GM19455 (cell line): ENCODE results near the gene CORO2A.

Source experiments
- ATAC-seq: cut with Tn5 transposase; IDR thresholded peaks from one replicate; pipeline ENCODE4 v1.9.1; 2021; ENCODE audit not compliant: unreplicated experiment

The CORO2A gene

GRCh38 chr9:98172604-98173003 lies 19.8 kb downstream of the CORO2A start:
- no peak for ATAC-seq

GRCh38 chr9:98171176-98171925 lies 21.1 kb downstream of the CORO2A start:
- ATAC-seq, result no peak

GRCh38 chr9:98168941-98169488 lies 23.4 kb downstream of the CORO2A start:
- ATAC-seq, result peak; percentile 97

DNA sequence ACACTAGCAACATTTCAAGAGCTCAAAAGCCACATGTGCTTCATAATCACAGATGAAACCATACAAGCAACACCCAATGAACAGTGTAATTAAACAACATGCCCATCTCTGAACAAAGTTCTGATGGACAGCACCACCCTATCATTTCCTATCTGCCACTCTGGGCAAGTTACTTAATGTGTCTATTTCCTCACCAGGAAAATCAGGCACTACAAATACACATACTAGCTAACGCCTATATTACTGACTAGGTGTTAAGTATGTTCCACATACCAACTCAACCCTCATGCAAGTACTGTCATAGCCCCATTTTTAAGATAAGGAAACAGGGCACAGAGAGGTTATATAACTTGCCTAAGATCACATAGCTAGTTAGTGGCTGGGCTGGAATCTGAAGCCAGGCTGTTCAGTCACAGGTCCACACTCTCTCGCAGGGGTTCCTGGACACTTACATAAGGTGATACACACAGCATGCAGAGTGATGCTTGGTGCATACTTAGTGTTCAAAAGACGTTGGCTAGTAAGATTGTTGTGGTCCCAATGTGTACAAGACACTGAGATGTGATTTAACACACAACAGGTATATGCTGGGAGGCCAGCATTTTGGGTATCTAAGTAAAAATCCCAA lies 24.2 kb downstream of the CORO2A start:
- no peak for ATAC-seq

- no peak for ATAC-seq
These were observed 27.5 kb downstream of the CORO2A start for GRCh38 chr9:98164912-98165311.

DNA sequence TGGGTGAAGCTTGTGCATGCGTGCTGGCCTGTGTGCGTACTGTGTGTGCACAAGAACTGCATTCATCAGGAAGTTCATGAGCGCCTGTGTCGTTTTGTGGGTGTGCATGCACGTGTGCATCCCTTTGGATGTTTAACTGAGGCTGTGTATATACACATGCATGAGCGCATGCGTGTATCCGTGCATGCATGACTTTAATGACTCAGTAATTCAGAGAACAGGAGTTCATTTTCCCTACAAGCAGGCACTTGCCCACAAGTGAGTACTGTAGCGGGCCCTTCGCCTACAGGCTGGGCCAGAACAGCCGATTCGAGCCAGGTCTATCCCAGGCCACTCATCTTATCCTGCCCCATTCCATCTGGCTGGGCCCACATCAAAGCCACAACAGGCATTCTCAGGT lies 29.8 kb downstream of the CORO2A start:
- no peak for ATAC-seq

- no peak for ATAC-seq
These were observed 30.6 kb downstream of the CORO2A start for GRCh38 chr9:98161851-98162250.

GRCh38 chr9:98159790-98160189 lies 32.6 kb downstream of the CORO2A start:
- no peak for ATAC-seq

DNA sequence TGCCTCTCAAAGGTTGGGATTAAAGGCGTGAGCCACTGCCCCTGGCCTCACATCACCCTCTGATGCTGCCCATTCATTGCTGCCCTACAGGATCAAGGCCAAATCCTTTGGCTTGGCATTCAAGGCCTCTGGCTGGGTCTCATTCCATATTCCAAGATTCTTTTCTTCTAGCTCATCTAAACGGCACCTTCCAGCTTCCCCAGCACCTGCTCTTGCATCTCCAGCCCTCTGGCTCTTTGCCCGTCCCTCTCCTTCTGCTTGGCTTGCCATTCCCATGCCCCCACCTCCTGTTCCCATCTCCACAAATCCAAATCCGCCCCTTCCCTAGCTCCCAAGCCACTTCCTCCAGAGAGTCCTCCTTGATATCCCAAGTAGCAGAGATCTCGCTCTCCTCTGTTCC lies 33.1 kb downstream of the CORO2A start:
- ATAC-seq, result no peak

GRCh38 chr9:98158071-98158831 lies 34.2 kb downstream of the CORO2A start:
- no peak for ATAC-seq

DNA sequence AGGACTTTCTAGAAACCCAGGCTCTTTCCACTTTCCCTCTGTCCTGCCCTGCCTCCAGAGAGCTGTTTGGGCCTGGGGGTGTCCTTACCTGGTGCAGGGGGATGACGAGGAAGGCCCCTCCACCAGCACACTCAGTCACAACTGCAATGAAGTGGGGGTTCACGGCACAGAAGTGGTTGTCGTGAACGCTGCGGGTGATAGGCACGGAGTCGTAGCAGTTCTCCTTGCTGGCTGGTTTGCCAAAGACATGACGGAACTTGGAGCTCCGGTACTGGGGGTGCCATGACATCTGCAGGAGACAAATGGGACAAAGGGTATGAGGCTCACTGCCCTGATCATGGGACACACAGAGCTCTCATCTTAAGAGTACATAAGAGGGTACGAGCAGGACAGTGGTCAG lies 35.1 kb downstream of the CORO2A start:
- ATAC-seq, result no peak

DNA sequence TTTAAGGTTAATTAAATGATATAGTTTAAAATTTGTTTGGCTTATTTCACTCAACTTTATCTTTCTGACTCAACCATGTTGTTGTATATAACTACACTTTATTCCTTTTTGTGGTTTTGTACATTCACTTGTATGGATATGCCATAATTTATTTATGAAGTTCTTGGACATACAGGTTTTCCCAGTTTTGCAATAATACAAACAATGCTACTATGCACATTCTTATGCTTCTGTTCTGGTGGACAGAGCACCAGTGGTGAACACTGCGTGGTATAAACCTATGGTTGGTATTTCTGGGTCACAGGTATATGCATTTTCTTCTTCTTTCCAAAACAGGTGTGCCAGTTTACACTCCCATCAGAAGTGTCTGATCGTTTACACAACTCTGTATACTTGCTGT lies 37.8 kb downstream of the CORO2A start:
- ATAC-seq, result no peak

- no peak for ATAC-seq
These were observed 39.9 kb downstream of the CORO2A start for GRCh38 chr9:98152526-98152925.

DNA sequence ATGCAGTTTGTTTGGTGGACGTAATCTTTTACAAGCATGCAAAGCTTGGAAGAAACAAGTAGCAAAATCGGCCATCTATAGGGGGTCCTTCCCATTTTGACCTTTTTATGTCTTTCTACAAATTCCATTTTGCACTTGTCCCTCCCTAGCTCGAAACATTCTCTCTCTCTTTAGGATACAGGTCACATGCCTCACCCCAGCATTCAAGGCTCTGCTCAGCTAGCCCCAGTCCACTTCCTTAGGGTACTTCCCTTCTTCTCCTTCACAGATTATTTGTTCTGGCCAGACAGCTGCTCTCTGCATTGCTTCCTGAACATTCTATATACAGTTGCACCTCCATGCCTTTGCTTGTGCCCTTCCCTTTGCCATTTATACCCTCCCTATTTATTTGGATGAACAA lies 41.7 kb downstream of the CORO2A start:
- ATAC-seq, result no peak

DNA sequence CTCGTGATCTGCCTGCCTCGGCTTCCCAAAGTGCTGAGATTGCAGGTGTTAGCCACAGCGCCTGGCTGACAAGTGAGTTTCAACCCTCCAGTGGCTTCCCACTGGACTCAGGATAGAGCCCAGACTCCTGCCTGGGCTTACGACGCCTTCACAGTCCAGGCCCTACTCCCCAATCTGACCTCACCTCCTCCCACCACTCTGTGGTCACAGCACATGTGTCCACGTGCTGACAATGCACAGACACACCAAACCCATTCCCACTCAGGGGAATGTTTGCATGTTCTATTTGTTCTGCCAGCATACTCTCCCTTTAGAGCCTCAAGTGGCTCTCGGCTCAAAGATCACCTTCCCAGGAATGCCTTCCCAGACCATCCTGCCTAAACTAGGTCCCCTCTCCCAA lies 42.3 kb downstream of the CORO2A start:
- ATAC-seq, result no peak

DNA sequence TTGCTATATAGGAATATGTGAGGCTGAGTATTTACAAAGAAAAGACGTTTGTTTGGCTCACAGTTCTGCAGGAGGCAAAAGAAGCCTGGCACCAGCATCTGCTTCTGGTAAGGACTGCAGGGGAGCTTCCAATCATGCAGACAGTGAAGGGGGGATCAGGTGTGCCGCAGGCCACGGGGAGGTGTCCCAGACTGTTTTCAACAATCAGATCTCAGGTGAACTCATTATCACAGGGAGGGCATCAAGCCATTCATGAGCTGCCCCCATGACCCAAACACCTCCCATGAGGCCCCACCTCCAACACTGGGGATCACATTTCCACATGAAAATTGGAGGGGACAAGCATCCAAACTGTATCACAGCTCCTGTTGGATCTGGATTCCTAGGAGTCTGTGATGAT lies 43.0 kb downstream of the CORO2A start:
- no peak for ATAC-seq

GRCh38 chr9:98148486-98148885 lies 44.0 kb downstream of the CORO2A start:
- ATAC-seq, result no peak

- ATAC-seq, result no peak
These were observed 44.9 kb downstream of the CORO2A start for GRCh38 chr9:98147582-98147981.

DNA sequence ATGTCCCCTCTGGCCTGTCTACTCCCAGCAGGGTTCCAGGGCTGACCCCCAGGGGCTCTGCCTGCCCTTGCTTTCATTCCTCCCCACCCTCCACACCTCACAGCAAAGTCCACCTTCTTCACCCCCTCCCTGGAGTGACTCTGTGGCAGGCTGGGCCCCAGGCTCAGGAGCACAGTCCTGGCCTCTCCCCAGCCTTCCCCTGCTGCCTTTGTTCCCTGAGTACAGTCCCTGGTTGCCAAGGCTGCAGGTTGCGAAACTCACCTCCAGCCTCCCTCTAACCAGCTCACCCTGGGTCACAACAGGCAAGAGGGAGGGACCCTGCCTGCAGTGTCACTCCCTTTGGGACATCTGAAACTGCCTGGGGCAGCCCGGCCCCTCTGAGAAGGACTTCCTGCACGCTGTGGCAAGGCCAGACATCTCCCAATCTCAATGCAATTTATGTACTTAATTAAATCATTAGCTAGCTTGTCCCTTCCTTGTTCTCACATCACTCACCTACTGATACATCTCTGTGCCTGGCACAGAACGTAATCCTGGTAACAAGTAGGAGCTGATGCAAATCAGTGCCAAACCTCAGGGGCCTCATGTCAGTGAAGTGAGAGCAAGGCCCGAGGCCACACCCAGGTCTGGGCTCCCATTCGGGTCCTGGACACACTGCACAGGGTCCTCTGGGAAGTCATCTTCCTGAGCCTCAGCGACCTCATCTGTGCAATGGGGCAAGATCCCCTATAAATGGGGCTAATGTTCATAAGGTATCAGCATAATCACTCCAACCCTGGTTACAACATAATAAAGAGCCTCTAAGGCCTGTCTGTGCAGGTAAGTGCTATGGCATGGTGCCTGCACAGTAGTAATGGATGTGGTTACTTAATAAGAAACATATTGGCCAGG lies 46.1 kb downstream of the CORO2A start:
- peak; percentile 62 for ATAC-seq

DNA sequence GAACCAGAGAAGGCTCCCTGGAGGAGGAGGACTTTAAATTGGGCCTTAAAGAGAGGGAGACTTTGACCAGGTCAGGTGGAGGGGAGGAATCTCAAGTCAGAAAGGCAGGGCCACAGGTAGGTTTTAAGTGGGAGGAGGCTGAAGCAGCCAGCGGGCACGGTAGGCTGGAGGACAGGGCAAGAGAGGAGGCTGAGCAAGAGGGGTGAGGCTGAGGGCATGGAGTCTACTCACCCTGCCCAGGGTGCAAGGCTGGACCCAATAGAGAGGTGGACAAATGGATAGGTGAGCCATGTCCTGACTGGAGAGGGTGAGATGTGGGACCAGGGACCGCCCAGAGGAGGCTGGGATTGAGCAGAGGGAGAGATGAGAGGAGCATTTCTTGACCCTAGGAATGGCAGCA lies 47.8 kb downstream of the CORO2A start:
- no peak for ATAC-seq

GRCh38 chr9:98144076-98144475 lies 48.4 kb downstream of the CORO2A start:
- no peak for ATAC-seq
